K562 (cell line): Measurements from ENCODE around the gene SPHK2. TPM values are rescaled to one million over a fixed set of nuclear protein-coding genes. Genes with fewer than 3 reads are reported as not detected.

ENCODE experiments used
- E2F1 ChIP-seq: sonication (generic); formaldehyde crosslinking; IDR thresholded peaks from 2 replicates; pipeline ENCODE4 v1.8.1; 2023; ENCODE audit warnings: mild to moderate bottlenecking, missing genetic modification reagents, moderate library complexity
- ESRRB ChIP-seq: fragments of 250-450 bp; sonication (Bioruptor Pico); IDR thresholded peaks from 2 replicates; pipeline ENCODE4 v1.5.0; 2020; ENCODE audit warnings: mild to moderate bottlenecking, moderate library complexity, borderline replicate concordance
- ETV6 ChIP-seq, 3 experiments: fragments of 150-350 bp in 1 of 3; sonication (generic) in 1 of 3; formaldehyde crosslinking in 1 of 3; IDR thresholded peaks; 2 replicates each; pipeline versions ENCODE4 v1.6.1 to v1.8.0; 2014 to 2022; ENCODE audit warnings: borderline replicate concordance in 2 of 3, low read depth in 2 of 3, antibody characterized with exemption in 1 of 3, low read length in 1 of 3, mild to moderate bottlenecking in 1 of 3, missing genetic modification reagents in 1 of 3
- GTF2E2 ChIP-seq: fragments of 200-800 bp; sonication (Bioruptor generic); IDR thresholded peaks from 2 replicates; pipeline ENCODE4 v1.6.1; 2016; ENCODE audit warnings: missing genetic modification characterization, missing compliant biosample characterization
- IRF1 ChIP-seq: sonication (generic); formaldehyde crosslinking; IDR thresholded peaks from 2 replicates; pipeline ENCODE4 v1.8.0; 2022; ENCODE audit warnings: missing genetic modification reagents, mild to moderate bottlenecking, borderline replicate concordance
- KLF10 ChIP-seq: fragments of 250-450 bp; sonication (Bioruptor Pico); IDR thresholded peaks from 2 replicates; pipeline ENCODE4 v1.6.1; 2021; ENCODE audit warnings: matching md5 sums
- MGA ChIP-seq: fragments of 450-650 bp; IDR thresholded peaks from 2 replicates; pipeline ENCODE4 v1.6.1; 2016; ENCODE audit warnings: mild to moderate bottlenecking, moderate library complexity
- MXI1 ChIP-seq: IDR thresholded peaks from 2 replicates; pipeline ENCODE4 v1.6.1; 2011; ENCODE audit warnings: low read depth, mild to moderate bottlenecking, improper control_type of control experiment, low read length
- PHB ChIP-seq: fragments of 250-450 bp; sonication (Bioruptor Pico); IDR thresholded peaks from 2 replicates; pipeline ENCODE4 v1.5.0; 2021
- RHOXF2B ChIP-seq: fragments of 250-450 bp; sonication (Bioruptor Pico); conservative IDR thresholded peaks from 2 replicates; pipeline ENCODE4 v1.5.1; 2021
- ZNF146 ChIP-seq: IDR thresholded peaks from one replicate; pipeline ENCODE4 v1.6.1; 2018; ENCODE audit warnings: missing compliant biosample characterization; ENCODE audit not compliant: unreplicated experiment
- ZNF436 ChIP-seq: fragments of 250-450, 450-650 bp; sonication (Bioruptor Pico); formaldehyde crosslinking; IDR thresholded peaks from 2 replicates; pipeline ENCODE4 v1.7.0; 2020; ENCODE audit warnings: mild to moderate bottlenecking
- ZNF668 ChIP-seq: fragments of 250-450 bp; sonication (Bioruptor Pico); IDR thresholded peaks from 2 replicates; pipeline ENCODE4 v1.8.0; 2022; ENCODE audit warnings: mild to moderate bottlenecking, inconsistent platforms
- polyA plus RNA-seq, 8 experiments: library from polyadenylated mRNA; depleted of rRNA in 4 of 8; stranded (reverse) in 5 of 8; unstranded in 3 of 8; fragments of >200 nt; fragmentation: Nextera tagmentation in 2 of 8; fragmentation: Illumina TruSeq in 1 of 8; extraction: Ambion mirVana in 2 of 8; extraction: Trizol in 1 of 8; gene quantifications; 2 replicates each; pipeline versions ENCODE4 v1.2.1 to v1.2.3, GENCODE V29; 2011 to 2014; ENCODE audit warnings: inconsistent platforms in 1 of 8, missing spikeins in 1 of 8
- total RNA-seq, 7 experiments: library from RNA; depleted of rRNA in 6 of 7; stranded (reverse); fragments of >200 nt in 6 of 7; fragmentation: Illumina TruSeq in 2 of 7; extraction: Trizol in 2 of 7; gene quantifications; 2 replicates each; pipeline versions ENCODE4 v1.2.1 to v1.2.3, GENCODE V29; 2011 to 2021; ENCODE audit warnings: low replicate concordance in 1 of 7

Gene SPHK2
- total and polyA plus RNA-seq, 9 of the 15 experiments (the other 6 are each of a cell fraction or from before 2014, with no cell fraction given) = 0.10 to 15.2 (median 2.9) TPM

DNA sequence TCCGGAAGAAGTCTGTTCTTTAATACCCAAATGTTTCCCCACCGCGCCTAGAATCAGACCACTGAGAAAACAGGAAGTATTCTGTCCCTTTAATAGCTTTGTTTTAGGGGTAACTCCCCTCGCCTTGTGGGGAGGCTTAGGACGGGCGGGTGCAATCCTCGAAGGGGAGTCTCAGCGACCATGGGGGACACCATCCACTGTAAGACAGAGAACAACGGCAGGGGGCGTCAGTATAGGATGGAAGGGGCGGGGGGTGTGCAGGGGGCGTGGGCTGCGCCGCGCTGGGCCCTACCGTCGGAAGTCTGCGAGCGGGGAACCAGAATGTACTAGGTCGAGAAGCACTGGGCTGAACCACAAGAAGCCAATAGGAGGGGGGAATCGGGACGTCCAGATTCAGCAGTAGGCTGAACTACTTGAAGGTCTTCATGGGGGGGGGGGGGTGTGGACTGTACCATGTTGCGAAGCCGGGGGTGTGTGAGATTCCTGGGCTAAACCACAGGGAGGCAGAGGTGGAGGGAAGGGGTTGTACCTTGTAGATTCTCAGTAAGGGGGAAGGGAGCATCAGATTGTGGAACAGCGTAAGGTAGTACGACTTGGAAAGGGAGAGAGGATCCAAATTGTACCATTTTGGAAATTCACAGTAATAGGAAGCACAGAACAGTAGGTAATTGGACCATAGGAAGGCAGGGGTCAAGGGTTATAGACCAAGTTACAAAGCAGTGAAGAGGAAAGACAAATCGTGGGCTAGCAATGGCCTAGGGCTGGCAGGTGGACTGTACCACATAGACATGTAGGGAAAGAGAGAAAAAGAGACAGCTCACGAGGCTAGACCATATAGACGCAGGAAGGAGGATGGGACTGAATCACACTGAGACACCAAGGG, 18.9 kb downstream of the SPHK2 start (continued):
- TF ChIP-seq PHB (CRISPR knock-in tag) (no peak), ESRRB (CRISPR knock-in tag) (no peak), KLF10 (CRISPR knock-in tag) (no peak), RHOXF2B (CRISPR knock-in tag) (no peak), GTF2E2 (tag) (no peak), ZNF668 (CRISPR knock-in tag) (no peak), IRF1 (CRISPR knock-in tag) (no peak), ZNF436 (CRISPR knock-in tag) (no peak), E2F1 (no peak), MGA (no peak), ZNF146 (CRISPR knock-in tag) (no peak), ETV6 (IDR thresholded peaks at IDR 0.05; ENCODE audit: borderline replicate concordance in 1 of 2, low read depth in 2 of 2, low read length in 1 of 2) (no peak), ETV6 (CRISPR knock-in tag; IDR thresholded peaks at IDR 0.05; ENCODE audit: borderline replicate concordance) (no peak), MXI1 (peak; percentile 58; the same call in 1 of the 2 replicates)
